Iris pigment epithelial cell (primary cell): Measurements from ENCODE around the gene DUSP28.
"Not testable (repeated sequence)": the region's sequence is repeated elsewhere in the genome, so short reads cannot be mapped to it uniquely, and the experiment has no call there.

Source experiments
- DNase-seq: peaks from one replicate; pipeline ENCODE4 v3.0.0-alpha.2; 2011; ENCODE audit warnings: low read depth

Gene DUSP28

GRCh38 chr2:240560480-240561324 lies 545 bp downstream of the DUSP28 start:
- DNase-seq = peak; percentile 99

- peak; percentile 90 for DNase-seq
Measured at GRCh38 chr2:240561325-240561971, 1.3 kb downstream of the DUSP28 start.

DNA sequence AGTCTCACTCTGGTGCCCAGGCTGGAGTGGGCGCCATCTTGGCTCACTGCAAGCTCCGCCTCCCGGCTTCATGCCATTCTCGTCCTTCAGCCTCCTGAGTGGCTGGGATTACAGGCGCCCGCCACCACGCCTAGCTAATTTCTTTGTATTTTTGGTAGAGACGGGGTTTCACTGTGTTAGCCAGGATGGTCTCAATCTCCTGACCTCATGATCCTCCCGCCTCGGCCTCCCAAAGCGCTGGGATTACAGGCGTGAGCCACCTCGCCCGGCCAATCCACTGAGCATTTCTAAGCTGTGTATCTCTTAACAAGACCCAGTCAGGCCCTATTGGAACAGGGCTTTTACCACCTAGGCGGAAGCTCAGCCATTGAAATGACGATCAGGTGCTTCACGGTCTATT lies 3.1 kb downstream of the DUSP28 start:
- DNase-seq = not testable (repeated sequence)

DNA sequence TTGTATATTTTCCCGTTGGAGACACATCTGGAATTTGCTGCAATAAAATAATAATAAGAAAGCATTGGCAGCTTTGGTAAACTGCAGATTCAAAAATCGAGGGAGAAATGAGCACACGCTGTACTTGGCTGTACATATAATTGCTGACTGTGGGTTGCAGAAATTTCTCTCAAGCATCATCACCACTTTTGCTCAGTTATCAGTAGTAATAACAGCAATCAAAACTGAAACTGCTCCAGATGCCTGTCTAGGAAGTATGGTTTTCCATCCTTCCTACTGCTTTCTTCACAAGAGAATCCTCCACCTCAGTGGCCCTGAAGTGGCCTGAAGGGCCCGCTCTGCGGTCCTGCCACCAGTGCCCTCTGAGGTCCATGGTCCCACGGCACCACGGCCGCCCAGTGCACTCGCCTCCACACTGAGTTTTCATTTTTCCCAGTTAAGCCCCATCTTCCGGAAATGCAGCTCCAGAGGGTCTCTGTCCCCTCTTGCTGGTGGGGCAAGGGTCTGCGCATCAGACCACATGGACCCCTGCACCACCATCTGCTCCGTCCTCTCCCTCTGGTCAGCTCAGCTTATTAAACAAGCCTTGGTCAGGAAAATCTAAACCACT lies 3.9 kb downstream of the DUSP28 start:
- DNase-seq = no peak

DNA sequence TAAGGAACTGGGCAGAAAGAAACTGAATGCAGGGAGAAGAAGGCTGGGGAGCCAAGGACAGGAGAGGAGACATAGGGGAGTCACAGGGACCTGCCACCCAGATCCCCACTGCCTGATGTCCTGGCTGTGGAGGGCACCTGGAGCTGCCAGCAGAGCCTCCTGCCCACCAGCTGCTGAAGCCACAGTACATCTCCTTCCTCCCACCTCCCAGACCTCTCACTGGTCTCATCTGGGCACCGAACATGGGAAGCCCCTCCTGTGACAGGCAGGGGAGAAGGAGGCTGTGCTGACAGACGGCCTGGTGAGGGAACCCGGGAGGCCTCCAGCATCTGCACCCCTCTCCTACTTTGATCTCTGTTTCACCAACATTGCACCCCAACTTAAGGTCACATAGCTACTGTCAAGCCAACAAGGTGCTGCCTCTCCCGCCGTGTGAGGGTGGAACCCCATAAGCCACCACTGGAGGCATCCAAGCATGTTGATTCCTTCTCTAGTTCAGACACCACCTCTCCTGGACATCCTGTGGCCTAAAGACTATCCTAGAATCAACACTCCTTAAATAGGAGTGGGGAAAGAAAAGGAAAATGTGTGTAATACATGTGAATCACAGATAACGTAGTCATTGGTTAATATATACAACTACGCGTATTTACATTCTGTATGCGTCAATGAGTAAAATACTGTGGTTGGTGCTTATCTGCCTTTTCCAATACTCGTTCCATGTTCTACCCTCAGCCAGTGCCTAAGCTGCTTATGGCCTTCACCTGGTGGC lies 4.6 kb downstream of the DUSP28 start:
- DNase-seq = peak; percentile 80

DNA sequence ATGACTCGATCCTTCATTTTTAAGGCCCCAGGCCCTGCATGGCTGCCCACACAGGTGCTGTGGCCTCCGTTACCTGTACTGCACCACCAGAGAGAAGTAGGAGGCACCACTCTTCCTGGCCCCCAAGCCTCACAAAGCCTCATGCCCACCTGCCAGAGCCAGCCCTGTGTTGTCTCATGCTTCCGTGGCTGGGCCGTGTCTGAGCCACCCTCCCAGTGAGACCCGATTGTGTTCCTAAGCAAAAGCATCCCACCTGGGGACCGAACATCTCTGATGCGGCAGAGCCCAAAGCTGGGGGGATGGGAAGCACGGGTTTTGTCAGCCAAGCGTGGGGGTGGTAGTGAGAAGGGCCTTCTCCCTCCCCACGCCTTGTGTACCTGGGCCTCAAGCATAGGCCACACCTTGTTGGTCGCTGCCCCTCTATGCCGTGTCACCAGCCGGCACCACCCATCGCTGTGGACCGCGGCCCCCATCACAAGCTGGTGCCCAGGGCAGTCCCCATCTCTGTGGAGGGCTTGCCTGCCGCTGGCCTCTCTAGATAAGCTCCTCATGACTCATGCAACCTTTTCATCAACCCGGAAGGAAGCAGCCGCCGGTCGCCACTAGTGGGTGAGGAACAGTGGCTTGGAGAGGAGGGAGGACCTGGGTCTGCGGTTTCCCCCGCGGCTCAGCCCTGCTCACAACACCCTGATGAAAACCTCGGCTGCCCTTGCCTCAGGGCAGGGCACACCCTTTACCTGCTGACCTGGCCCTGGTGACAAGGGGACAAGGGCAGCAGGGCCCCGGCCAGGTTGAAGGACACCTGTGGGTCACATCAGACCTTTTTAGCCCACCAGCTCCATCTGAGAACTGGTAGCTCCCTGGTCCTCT lies 5.4 kb downstream of the DUSP28 start:
- peak; percentile 95 for DNase-seq

DNA sequence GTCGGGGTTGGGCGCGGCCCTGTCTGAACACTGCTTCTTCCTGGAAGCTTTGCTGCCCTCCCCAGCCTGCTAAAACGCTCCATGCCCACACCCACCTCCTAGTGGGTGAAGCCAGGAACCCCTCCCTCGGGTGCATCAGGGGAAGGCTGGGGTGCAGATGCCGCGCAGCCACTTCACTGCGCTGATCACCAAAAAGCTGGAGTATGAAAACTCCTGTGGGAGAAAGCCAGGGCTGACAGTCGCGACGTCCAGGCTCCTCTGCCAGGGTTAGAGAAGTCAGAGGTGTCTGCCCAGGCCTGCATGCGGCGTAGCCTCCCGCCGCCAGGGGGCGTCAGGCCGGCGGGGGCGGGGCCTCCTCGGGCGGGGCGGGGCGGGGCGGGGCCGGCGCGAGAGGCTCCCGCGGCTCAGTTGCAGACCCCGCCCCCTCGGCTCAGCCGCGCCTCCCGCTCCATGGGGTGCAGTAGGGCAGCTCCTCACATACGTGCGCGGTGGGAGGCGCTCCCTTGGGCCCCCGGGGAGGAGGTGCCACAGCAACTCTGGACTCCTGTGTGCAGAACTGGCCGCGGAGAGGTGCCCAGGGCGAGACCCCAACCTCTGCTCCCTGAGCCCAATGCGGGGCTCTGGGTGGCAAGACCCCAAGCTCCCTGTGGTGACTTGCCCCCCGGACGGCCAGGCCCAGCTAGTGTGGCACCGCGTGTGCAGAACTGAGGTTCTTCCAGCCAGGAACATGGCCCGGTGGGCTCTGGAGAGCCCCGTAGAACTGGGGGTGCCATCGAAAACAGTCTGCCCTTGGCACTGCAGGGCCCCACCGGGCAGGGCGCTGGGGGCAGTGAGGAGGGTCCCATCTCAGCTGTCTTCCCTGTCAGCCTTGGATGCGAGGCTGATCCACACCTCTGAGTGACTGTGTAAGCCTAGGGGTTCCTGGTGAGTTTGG lies 6.3 kb downstream of the DUSP28 start:
- DNase-seq = peak; percentile 89

DNA sequence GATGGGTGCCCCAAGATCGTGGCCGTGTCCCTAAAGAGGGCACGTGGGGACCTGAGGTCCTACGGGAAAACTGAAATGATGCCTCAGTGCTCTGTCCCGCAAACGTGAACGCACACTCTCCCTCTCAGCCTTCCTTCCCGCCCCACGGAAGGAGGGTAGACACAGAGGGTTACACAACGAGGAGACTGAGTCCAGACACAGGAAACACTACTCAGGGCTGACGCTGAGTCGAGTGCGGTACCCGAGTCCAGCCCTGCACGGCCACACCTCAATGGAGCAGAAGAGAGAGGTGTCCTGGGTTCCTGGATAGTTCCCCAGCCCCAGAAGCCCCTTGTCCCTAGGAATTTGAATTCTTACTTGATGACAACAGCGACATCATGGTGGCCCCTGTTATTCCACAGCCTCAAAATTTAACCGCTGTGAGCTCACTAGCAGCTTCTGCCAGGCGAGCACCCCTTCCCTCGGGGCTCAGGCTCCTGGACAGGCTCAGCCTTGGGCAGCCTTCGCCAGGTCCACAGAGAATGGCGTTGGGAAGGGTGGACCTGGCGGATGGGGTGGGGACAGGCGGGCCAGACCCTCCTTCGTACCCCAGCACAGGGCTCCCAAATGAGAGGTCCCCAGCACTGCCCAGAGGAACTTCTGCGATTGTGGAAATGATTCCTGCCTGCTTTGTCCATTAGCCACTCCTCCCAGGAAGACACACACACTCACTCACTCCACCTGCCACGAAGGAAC lies 7.1 kb downstream of the DUSP28 start:
- DNase-seq = peak; percentile 61

- DNase-seq = peak; percentile 29
Measured at GRCh38 chr2:240567872-240568677, 7.9 kb downstream of the DUSP28 start, which contains the start of gene RNPEPL1. Gene RNPEPL1 (plus strand): TSS chr2:240568484. CDS start chr2:240568587, 103 bp downstream.

- peak; percentile 77 for DNase-seq
Measured at GRCh38 chr2:240568678-240569522, 8.7 kb downstream of the DUSP28 start.

- DNase-seq = no peak
Measured at GRCh38 chr2:240569523-240569997, 9.4 kb downstream of the DUSP28 start.

DNA sequence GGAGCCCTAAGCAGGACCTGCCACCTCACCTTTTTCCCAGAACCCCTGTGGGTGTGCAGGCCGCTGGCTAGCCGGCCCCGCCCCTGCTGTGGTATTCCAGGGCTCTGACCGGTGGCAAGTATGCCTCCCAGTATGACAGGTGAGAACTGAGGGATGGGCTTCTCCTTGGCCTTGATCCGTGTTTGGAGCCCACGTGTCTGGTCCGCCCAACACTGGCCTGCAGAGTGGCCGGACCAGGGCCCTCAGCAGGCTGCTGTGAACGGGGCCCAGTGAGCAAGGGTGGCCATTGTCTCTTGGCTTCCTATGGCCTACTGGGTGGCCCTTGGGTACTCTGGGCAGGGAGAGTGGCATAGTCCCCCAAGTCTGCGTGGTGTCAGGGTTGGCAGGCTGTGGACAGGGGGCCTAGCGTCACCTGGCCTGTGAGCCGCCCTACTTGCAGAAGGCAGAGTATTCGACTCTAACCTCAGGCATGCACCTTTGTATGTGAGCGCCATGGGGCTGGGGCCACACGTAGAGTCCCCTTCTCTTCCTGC lies 9.9 kb downstream of the DUSP28 start:
- no peak for DNase-seq

GRCh38 chr2:240570531-240571313 lies 10.6 kb downstream of the DUSP28 start:
- DNase-seq = no peak

DNA sequence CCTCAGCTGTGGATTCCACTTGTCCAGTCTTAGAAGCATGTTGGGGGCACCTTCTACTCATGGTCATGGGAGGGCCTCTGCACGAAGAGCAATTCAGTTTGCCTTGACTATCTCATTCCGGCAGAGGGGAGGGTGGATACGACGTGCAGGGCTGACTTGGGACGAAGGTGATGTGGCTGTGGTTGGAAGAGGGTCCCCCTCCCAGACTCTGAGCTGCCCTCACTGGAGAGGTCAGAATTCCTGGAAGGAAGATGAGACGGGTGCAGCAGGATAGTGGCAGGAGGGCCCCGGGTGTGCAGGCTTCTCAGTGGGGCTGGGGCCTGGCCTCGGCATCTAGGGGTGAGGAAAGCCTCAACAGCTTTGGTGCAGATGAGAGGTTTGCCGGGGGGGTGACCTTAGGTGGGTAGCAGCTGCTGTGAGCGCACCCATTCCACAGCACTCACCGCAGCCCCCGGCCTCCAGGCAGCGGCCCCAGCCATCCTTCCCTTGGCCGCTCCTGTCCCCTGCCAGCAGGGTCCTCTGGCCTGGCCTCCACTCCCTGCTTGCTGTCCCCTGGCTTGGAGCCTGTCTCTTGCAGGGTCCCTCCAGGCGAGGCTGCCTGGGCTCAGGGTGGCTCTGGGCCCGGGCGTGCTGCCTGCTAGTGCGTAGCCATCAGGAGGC lies 11.3 kb downstream of the DUSP28 start:
- no peak for DNase-seq

DNA sequence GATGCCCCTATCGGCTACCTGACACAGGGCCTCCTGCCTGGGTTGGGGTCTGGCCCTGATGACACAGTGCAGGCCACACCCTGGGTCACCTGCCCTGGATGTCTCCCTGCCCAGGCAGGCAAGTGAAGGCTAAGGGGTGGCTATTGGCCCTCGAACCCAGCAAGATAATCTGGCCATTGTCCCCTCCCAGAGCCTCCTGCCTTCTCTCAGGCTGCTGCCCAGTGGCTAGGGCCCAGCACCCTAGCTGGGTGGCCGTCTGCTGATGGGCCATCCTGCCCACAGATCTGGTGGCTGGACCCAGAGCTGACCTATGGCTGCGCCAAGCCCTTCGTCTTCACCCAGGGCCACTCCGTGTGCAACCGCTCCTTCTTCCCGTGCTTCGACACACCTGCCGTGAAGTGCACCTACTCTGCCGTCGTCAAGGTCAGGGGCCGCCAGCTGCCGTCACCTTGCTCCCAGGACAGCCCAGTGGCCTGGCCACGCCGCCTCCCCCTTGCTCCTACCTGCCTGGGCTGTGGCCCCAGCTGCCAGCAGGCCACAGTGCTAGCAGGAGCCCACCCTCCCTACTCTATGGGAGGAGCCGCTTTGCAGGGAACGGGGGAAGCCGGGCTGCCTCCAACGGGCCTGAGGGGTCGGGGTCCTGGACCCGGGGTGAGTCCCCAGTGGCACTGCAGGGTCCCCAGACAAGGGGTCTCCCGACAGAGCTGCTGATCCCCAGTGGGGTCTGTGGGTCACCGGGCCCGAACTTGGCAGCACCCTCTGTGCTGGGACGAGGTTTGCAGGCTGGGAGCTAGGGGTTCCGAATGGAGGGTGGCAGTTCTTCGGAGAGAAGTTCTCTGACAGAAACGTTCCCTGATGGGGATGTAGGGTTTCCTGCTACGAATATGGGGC lies 12.2 kb downstream of the DUSP28 start:
- DNase-seq = no peak
